RWPE2 (cell line): ENCODE data around the gene LYZL1.

Source experiments
- ATAC-seq: fragments of 200-7000 bp; cut with Tn5 transposase; 3 replicates; pipeline ENCODE4 v1.9.1; 2021; ENCODE audit warnings: low read depth
- DNase-seq: peaks from one replicate; pipeline ENCODE4 v3.0.0-alpha.2; 2020; ENCODE audit warnings: low spot score
- H3K27ac ChIP-seq: fragments of 450-650 bp; 2 replicates; pipeline ENCODE4 v1.5.1; 2017; ENCODE audit warnings: mild to moderate bottlenecking; ENCODE audit not compliant: poor library complexity, severe bottlenecking
- H3K27me3 ChIP-seq: fragments of 250-450 bp; sonication (Bioruptor Pico); 2 replicates; pipeline ENCODE4 v1.5.1; 2021; ENCODE audit warnings: mild to moderate bottlenecking, moderate library complexity; ENCODE audit not compliant: insufficient read depth, poor library complexity, severe bottlenecking
- H3K36me3 ChIP-seq: fragments of 250-450 bp; sonication (Bioruptor Pico); 2 replicates; pipeline ENCODE4 v1.5.1; 2020; ENCODE audit warnings: low read depth, mild to moderate bottlenecking, moderate library complexity
- H3K4me1 ChIP-seq: fragments of 250-450 bp; sonication (Bioruptor Pico); 2 replicates; pipeline ENCODE4 v1.5.1; 2021; ENCODE audit warnings: mild to moderate bottlenecking, moderate library complexity; ENCODE audit not compliant: insufficient read depth, poor library complexity, severe bottlenecking
- H3K4me3 ChIP-seq: fragments of 250-450 bp; sonication (Bioruptor Pico); 2 replicates; pipeline ENCODE4 v1.5.1; 2021; ENCODE audit warnings: mild to moderate bottlenecking, moderate library complexity; ENCODE audit not compliant: severe bottlenecking
- H3K9me3 ChIP-seq: fragments of 250-450 bp; sonication (Bioruptor Pico); 2 replicates; pipeline ENCODE4 v1.5.1; 2021; ENCODE audit warnings: mild to moderate bottlenecking, moderate library complexity; ENCODE audit not compliant: severe bottlenecking
- CTCF ChIP-seq: fragments of 450-650 bp; IDR thresholded peaks from one replicate; pipeline ENCODE4 v1.5.1; 2017; ENCODE audit warnings: mild to moderate bottlenecking, moderate library complexity; ENCODE audit not compliant: poor library complexity, severe bottlenecking

Gene LYZL1

DNA sequence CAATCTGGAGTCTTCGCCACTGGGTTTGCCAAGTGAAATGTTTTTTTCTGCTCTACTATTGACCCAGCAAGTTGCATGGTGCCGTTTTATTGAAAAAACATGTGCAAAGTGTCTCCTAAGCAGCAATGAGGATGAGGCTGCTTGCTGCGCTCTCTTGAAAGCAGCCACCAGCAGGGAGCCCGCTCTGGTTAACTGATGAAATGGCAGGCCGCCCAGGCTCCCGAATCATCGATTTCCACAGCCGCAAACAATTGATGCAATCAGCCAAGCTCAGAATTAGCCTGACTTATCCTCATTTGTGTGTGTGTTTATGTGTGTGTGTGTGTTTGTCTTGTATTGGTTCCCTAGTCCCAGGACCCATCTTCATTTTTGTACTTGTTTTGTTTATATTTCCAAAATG, 22.2 kb upstream of the LYZL1 start:
- no peaks in the 10 kb centered on the region for H3K27me3 ChIP-seq
- H3K9me3 ChIP-seq: peaks cover 2% of the 10 kb centered on the region
- H3K4me3 ChIP-seq: no peak overlapping the region
- DNase-seq (no peak), ATAC-seq (no peak)
- no peak overlapping the region for H3K27ac ChIP-seq
- H3K4me1 ChIP-seq: no peaks in the 10 kb centered on the region
- TF ChIP-seq CTCF: no peak
- H3K36me3 ChIP-seq: no peaks in the 10 kb centered on the region

- no peak for ATAC-seq
- Histone ChIP-seq H3K4me3 (no peak overlapping the region), H3K27ac (no peak overlapping the region), H3K4me1 (no peaks in the 10 kb centered on the region), H3K36me3 (no peaks in the 10 kb centered on the region), H3K9me3 (peaks cover 2% of the 10 kb centered on the region), H3K27me3 (no peaks in the 10 kb centered on the region)
- TF ChIP-seq CTCF: no peak
- no peak for DNase-seq
Observed at GRCh38 chr10:29268011-29268410, 20.9 kb upstream of the LYZL1 start.

GRCh38 chr10:29269486-29269885, 19.4 kb upstream of the LYZL1 start:
- no peaks in the 10 kb centered on the region for H3K4me1 ChIP-seq
- H3K27ac ChIP-seq: no peak overlapping the region
- ATAC-seq (no peak), DNase-seq (no peak)
- H3K27me3 ChIP-seq: no peaks in the 10 kb centered on the region
- H3K9me3 ChIP-seq: peaks cover 2% of the 10 kb centered on the region
- no peak overlapping the region for H3K4me3 ChIP-seq
- no peaks in the 10 kb centered on the region for H3K36me3 ChIP-seq
- no peak for TF ChIP-seq CTCF

GRCh38 chr10:29270883-29271282, 18.0 kb upstream of the LYZL1 start:
- peaks cover 2% of the 10 kb centered on the region for H3K9me3 ChIP-seq
- H3K27ac ChIP-seq: no peak overlapping the region
- H3K4me3 ChIP-seq: no peak overlapping the region
- DNase-seq (no peak), ATAC-seq (no peak)
- no peak for TF ChIP-seq CTCF
- H3K27me3 ChIP-seq: no peaks in the 10 kb centered on the region
- H3K36me3 ChIP-seq: no peaks in the 10 kb centered on the region
- no peaks in the 10 kb centered on the region for H3K4me1 ChIP-seq

DNA sequence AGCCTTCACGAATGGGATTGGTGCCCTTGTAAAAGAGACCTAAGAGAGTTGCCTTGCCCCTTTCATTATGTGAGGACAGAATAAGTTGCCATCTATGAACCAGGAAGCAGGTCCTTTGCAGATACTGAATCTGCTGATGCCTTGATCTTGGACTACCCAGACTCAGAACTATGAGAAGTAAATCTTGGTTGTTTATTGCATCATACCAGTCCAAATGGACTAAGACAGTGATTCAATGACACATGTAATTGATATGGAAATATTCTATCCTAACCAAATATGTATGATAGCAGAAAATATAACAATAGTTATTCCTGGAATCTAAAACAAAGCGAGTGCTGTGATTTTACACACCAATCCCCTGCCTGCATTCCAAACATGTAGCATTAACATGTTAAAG, 17.0 kb upstream of the LYZL1 start:
- H3K36me3 ChIP-seq: no peaks in the 10 kb centered on the region
- TF ChIP-seq CTCF: no peak
- no peaks in the 10 kb centered on the region for H3K4me1 ChIP-seq
- H3K9me3 ChIP-seq: peaks cover 2% of the 10 kb centered on the region
- ATAC-seq (no peak), DNase-seq (no peak)
- H3K27me3 ChIP-seq: no peaks in the 10 kb centered on the region
- no peak overlapping the region for H3K4me3 ChIP-seq
- no peak overlapping the region for H3K27ac ChIP-seq
